Measurements from ENCODE around the gene ARFIP2.

The ARFIP2 gene

GRCh38 chr11:6455070-6455469, 26.1 kb downstream of the ARFIP2 start:
- in situ Hi-C loops (cut with MboI; ENCODE audit: low sequenced_read_pairs, unreplicated experiment) = no loop called here

GRCh38 chr11:6453152-6453551, 28.0 kb downstream of the ARFIP2 start:
- in situ Hi-C loops (cut with MboI; ENCODE audit: low sequenced_read_pairs, unreplicated experiment) = no loop called here
- no peak for TF ChIP-seq CTCF (IDR thresholded peaks at IDR 0.05; ENCODE audit: borderline replicate concordance, control extremely low read depth, extremely low read depth, insufficient read depth, missing control alignments)
- DNase-seq (ENCODE audit: low spot score) = no peak

More at GRCh38 chr11:6455070-6455469, 26.1 kb downstream of the ARFIP2 start:
- TF ChIP-seq CTCF (IDR thresholded peaks at IDR 0.05; ENCODE audit: borderline replicate concordance, control extremely low read depth, extremely low read depth, insufficient read depth, missing control alignments) = no peak
- DNase-seq (ENCODE audit: low spot score) = no peak

GRCh38 chr11:6452219-6452618, 28.9 kb downstream of the ARFIP2 start:
- no peak for DNase-seq (ENCODE audit: low spot score)
- in situ Hi-C loops (cut with MboI; ENCODE audit: low sequenced_read_pairs, unreplicated experiment) = no loop called here
- TF ChIP-seq CTCF (IDR thresholded peaks at IDR 0.05; ENCODE audit: borderline replicate concordance, control extremely low read depth, extremely low read depth, insufficient read depth, missing control alignments) = no peak

GRCh38 chr11:6448574-6448973, 32.6 kb downstream of the ARFIP2 start:
- in situ Hi-C loops (cut with MboI; ENCODE audit: low sequenced_read_pairs, unreplicated experiment) = no loop called here
- TF ChIP-seq CTCF (IDR thresholded peaks at IDR 0.05; ENCODE audit: borderline replicate concordance, control extremely low read depth, extremely low read depth, insufficient read depth, missing control alignments) = no peak
- DNase-seq (ENCODE audit: low spot score) = no peak

GRCh38 chr11:6443269-6444003, 37.7 kb downstream of the ARFIP2 start:
- in situ Hi-C loops (cut with MboI; ENCODE audit: low sequenced_read_pairs, unreplicated experiment) = loop anchor here (5.0 kb wide), 1 partner anchor 61 kb away; no protein-coding TSS in a partner anchor
- peak; percentile 73 for DNase-seq (ENCODE audit: low spot score)
- TF ChIP-seq CTCF (IDR thresholded peaks at IDR 0.05; ENCODE audit: borderline replicate concordance, control extremely low read depth, extremely low read depth, insufficient read depth, missing control alignments) = peak; percentile 87

- DNase-seq (ENCODE audit: low spot score) = no peak
- in situ Hi-C loops (cut with MboI; ENCODE audit: low sequenced_read_pairs, unreplicated experiment) = loop anchor here (5.0 kb wide), 1 partner anchor 60 kb away; no protein-coding TSS in a partner anchor
Observed at GRCh38 chr11:6442441-6442840, 38.7 kb downstream of the ARFIP2 start.

More at GRCh38 chr11:6442441-6442840, 38.7 kb downstream of the ARFIP2 start:
- TF ChIP-seq CTCF (IDR thresholded peaks at IDR 0.05; ENCODE audit: borderline replicate concordance, control extremely low read depth, extremely low read depth, insufficient read depth, missing control alignments) = no peak

Data from GM13976 (cell line).